Measurements from ENCODE around the gene TMEM245.

Gene TMEM245

GRCh38 chr9:109020581-109021511 is 98.9 kb downstream of the TMEM245 start:
- no peak for DNase-seq

- DNase-seq, result no peak
Measured at GRCh38 chr9:109020113-109020512, 99.6 kb downstream of the TMEM245 start.

DNA sequence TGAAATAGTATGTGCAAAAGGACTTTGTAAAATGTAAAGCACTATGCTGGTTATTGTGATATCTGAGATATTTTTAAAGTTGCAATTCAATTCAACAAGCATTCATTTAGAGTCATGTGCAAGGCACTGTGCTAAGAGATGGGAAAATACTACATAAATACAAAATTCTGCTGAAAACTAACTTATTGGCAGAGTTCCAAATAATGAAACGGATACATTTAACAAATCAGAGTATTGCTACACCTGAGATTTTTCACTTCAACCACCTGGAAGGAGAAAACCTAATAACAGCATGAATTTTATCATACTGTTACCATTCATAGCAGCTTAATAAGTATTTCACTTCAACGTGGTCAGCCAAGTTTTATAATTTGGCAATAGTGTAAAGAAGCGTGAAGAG is 100.3 kb downstream of the TMEM245 start:
- no peak for DNase-seq

DNA sequence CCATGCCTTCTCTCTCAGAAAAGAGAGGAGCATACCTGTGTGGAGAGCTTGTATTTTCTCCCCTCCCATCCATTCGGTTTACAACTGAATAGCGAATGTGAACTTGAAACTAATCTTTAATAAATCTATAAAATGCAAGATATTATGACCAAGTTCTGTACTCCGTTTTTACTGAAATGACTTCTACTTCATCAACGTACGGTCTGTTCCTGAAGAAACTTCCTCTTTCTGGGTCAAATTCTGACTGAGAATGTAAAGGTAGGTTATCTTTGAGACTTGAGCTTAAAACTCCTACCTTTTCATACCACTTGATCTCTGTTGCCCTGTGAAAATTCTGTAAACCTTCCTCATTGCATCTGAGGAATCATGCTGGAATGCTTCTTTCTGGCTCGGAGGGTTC is 102.3 kb downstream of the TMEM245 start:
- no peak for DNase-seq

GRCh38 chr9:109017061-109017460 is 102.7 kb downstream of the TMEM245 start:
- DNase-seq, result no peak

DNA sequence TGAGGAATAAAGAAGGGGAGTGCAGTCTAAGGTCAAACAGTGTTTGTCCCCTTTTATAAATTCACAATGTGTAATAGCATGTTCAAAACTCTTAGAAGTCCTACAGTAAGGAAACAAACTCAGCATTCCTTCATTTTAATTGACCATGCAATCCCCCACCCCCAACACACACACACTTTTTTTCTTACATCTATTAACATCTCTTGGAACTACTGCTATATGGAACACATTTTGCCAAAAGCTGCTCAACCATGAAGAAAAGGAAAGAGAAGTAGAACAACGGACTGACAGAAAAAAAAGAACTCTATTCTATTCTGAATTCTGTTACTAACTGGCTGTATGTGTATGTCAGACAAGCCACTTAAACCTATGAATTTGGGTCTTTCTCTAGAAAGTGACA is 103.6 kb downstream of the TMEM245 start:
- DNase-seq, result no peak

- DNase-seq, result no peak
Measured at GRCh38 chr9:109014608-109015280, 105.0 kb downstream of the TMEM245 start.

DNA sequence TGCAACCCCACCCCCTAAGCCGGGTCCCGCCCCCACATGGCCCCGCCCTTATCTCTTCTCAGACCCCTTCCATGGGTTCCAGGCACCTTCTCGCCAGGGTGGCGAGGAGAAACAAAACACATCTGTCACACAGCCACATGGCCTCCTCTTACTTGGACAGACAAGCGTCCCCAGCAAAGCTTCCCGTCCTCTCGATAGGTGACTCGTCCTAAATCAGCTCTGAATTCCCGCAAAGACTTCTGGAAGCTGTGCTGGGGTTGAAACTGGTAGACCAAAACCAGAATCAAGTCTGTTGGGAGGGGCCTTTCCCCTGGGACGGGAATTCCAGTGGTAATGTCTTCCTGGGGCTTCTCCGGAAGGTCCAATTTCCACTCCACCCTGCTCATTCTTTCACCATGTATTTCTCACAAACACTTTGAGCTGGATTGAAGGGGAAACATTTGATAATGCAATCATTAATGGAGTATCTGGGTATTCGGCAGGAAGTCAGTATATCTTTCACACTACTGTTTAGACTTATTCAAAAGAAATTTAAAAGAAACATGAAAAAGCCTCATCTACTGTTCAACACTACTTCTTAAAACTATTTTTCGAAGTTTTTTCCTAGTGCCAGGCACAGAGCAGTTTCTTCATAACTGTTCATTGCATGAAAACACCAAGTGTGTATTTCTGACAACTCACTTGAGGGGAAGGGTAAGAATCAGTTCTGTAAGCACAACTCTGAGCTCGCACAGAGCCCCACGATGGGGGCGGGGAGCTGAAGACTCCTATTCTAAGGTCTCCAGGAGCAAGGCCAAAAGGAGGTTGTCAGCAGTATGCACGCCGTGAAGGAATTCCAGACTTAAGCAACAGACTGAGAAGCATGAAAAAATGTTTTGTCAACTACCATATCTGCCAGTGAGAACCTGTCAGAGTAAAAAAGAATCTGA is 105.8 kb downstream of the TMEM245 start:
- DNase-seq, result no peak

DNA sequence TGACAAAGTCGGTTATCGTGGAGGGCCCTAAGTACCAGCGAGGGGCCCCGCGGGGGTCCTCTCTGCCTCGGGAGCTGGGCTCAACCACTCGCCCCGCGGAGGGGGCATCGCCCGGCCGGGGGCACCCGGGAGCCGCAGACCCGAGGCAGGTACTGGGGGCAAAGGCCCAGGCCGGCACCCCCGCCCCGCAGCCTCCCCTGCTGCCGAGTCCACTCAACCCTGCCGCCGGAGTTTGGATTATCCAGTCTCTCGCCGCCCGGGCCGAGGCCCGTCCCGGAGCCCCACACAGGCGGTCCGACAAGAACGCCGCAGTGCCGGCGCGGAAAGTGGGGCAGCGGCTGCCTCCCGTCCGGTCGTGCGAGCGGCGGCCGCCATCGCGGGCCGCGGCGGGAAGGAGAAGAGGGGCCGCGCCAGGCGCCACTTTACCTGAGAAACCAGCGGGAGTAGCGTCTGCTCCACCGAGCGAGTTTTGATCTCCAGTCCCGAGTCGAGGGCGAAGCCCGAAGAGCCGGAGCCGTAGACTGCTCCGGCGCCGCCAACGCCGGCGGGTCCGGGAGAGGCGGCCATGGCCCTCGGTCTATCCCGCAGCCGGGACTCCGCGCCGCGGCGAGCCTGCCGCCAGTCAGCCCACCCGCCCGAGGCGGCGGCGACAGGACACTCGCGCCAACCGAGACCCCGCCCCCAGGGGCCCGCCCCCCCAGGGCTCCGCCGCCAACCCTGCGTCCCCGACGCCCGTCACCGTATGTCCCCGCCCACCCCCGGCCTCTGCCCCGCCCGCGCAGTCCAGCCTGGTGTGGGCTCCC is 106.7 kb downstream of the TMEM245 start, which contains the start of gene CTNNAL1:
TSS of gene CTNNAL1 (minus strand) at position 624 of the 803 bp plus-strand sequence. CDS start at position 567, 57 bp downstream.
- peak; percentile 71 for DNase-seq

DNA sequence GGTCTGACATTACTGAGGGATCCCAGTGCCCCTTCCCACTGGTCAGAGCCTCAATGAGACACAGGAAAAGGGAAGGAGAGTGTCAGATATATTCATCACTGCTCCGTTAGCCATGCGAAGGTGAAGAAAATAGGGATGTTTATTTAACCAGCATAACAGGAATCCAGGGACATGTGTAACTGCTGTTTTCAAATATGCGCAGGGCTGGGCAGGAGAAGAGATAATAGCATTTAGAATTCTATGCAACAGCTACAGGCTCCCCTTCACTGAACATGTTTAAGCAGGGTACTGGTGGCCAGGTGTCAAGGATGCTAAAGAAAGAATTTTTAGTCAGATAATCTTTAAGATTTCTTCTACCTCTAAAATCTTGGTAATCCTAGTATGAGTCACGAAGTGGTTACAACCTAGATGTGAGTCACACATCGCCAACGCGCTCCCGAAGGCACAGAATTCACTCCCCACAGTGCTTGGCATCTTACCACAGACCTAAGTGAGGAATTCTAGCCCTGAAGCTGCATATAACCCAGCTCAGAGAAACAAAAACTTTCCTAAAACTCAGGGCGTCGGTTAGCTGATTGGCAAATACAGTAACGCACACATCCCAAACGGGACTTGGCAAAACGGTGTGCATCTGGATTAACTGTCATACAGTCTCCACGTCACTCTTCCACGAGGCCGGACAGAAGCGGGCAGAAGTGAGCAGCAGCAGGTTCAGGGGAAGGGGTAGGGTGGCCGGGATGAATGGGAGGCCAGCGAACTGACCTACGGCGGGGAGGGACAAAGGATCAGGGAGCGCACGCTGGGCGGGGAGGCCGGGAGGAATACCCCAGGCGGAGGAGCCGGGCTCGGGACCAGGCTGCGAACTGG is 107.5 kb downstream of the TMEM245 start:
- DNase-seq, result peak; percentile 27

GRCh38 chr9:109011231-109011671 is 108.5 kb downstream of the TMEM245 start:
- no peak for DNase-seq

- no peak for DNase-seq
Measured at GRCh38 chr9:109010746-109011145, 109.0 kb downstream of the TMEM245 start.

- no peak for DNase-seq
Measured at GRCh38 chr9:109005678-109006077, 114.1 kb downstream of the TMEM245 start.

DNA sequence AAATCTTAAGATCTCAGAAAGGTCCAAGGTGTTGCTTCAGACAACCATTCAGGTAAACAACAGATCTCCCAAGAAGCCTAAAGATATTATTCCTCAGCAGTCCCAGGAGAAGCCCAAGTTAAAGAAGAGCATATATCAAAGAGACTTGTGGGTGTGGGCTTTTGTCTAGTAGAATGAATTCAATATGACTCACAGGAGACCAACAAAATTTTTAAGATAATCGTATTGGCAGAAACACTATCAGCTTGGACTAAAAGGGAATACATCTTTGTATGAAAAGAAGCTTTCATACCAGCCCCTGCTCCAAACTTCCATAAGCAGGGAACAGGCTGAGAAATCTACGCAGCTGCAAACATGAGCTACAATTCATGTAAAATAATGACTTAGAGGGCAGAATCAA is 116.6 kb downstream of the TMEM245 start:
- no peak for DNase-seq

GRCh38 chr9:109002141-109002540 is 117.6 kb downstream of the TMEM245 start:
- DNase-seq, result no peak

DNA sequence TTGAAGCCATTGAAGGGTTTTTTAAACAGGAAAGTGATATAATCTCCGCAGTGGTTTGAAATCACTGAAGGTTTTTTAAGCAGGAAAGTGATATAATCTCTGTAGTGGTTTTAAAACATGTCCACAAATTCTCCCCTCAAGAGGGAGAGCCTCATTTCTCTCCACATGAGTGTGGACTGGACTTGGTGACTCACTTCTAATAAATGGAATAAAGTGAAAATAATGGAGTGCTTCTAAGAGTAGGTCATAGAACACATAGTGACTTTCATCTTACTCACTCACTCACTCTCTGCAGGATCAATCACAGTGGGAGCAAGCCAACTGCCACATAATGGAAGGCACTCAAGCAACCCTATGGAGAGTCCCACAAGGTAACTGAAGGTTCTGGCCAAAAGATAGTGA is 118.5 kb downstream of the TMEM245 start:
- no peak for DNase-seq

DNA sequence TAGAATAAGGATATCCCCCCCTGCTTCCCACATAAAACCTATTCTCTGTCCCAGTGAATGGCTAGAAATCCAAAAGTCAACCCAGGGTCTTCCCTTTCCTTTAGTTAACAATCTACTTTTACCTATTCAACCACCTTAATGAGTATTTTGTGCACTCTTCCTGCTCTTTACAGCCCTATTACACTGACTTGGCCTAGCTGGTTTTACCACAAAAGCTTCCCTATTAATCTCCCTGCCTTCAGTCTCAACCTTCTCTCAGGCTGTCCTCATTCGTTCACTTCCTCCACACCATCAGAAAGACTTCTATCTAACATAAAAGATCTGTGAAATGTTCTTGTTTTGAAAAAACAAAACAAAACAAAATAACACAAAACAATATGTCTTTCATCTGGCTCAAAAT is 122.6 kb downstream of the TMEM245 start:
- no peak for DNase-seq

- no peak for DNase-seq
Measured at GRCh38 chr9:108996643-108997042, 123.1 kb downstream of the TMEM245 start.

DNA sequence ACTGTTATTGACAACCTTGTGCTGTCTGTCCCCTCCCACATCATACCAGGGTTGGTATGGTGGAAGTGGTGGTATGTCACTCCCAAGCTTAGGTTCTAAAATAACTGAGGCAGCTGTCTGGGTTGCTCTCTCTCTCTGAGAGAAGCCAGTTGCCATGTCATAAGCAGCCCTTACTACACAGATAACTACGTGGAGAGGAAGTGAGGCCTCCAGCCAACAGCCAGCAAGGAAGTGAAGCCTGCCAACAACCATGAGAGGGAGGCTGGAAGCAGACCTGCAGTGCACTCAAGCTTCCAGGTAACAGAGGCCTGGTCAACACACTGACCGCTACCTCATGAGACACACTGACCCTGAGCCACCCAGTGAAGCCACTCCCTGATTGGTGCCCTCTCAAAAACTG is 125.1 kb downstream of the TMEM245 start:
- no peak for DNase-seq

DNA sequence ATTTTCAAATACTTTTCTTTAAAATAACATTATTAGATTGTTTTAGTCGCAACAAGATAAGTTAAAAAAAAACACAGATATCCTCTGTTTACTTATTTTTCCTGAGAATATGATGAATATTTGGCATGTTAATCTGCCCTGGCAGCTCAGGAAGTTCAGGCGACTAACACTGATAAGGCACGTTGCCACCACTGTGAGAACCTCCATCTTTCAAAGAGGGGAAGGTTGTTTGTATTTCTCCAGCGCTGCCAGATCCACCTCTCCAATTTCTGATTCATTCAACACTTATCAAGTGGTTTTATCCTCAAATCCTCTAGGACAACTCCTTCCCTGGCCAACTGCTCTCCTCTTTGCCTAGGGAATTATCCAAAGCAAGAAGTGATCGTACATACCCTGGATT is 128.3 kb downstream of the TMEM245 start:
- DNase-seq, result no peak

GRCh38 chr9:108983885-108984284 is 135.9 kb downstream of the TMEM245 start:
- no peak for DNase-seq
